ENCODE data around the gene VSX1.

Gene VSX1

DNA sequence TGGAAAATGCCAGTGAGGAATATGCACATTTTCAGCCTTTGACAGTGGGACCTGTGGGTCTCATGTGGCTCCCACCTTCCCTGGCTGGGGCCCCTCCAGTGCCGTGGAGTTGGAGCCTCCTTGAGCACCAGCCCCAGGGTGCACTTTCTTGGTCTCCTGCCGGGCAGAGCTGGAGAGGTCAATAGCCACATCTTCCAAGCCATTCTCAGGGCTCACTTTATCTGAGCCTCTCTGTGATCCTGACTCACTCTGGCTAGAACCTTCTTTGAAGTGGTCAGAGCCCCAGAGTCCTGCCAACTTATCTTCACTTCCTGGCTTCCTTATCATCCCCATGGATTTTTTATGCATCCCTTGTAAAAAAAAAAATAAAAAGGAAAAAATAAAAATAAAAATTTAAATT is 5.7 kb downstream of the VSX1 start:
- Mint-ChIP-seq H3K9me3 (peaks cover 3% of the 10 kb centered on the region), H3K27ac (no peak overlapping the region), H3K4me1 (no peaks in the 10 kb centered on the region), H3K36me3 (ENCODE audit: low read depth) (no peaks in the 10 kb centered on the region), H3K27me3 (ENCODE audit: low read depth) (peaks cover 98% of the 10 kb centered on the region), H3K4me3 (no peak overlapping the region)
- no peak for TF ChIP-seq CTCF (IDR thresholded peaks at IDR 0.05; ENCODE audit: unreplicated experiment in 3 of 3)

DNA sequence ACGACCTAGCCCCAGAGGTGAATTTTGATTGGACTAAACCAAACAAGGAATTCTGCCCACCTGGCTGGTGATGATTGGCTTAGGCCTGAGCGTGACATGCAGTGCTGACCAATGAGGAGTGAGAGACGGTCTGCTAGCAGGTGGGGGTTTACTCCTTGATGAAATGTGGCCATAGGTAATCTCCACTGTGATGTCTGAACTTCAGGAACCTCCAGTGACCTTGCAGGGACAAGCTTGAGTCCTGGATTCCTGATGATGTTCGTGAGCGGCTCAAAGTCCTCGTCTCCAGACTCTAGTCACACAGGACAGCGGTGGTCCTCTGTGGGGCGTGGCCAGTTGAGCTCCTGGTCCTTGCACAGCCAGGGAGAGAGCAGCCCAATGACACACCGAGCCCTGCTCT is 8.4 kb downstream of the VSX1 start:
- Mint-ChIP-seq H3K36me3 (ENCODE audit: low read depth) (no peaks in the 10 kb centered on the region), H3K27ac (no peak overlapping the region), H3K27me3 (ENCODE audit: low read depth) (peaks cover 95% of the 10 kb centered on the region), H3K4me3 (no peak overlapping the region), H3K9me3 (no peaks in the 10 kb centered on the region), H3K4me1 (no peaks in the 10 kb centered on the region)
- no peak for TF ChIP-seq CTCF (IDR thresholded peaks at IDR 0.05; ENCODE audit: unreplicated experiment in 3 of 3)

DNA sequence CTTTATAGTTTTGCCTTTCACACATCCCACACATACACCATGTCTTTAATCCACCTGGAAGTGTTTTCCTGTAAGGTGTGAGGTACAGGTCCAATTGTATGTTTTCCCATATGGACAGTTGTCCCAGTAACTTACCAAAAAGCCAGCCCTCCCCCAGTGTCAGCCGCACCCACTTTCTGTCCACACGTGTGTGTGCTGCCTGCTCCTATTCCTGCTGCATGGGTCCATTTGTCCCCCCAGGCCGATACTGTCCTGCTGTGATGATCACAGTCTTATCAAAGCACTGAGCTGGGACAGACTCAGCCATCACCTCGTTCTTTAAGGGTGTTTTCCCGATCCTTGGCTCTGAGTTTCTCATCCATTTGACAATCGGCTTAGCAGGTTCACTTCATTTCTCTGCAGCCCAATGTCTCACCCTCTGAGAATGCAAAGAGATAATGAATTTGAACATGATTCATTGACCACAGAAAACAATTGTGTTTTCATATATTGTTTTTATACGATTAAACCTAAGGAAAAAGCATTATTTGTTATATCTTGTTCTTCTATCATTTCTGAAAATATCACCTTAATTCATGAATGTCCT is 9.6 kb downstream of the VSX1 start:
- no peaks in the 10 kb centered on the region for H3K36me3 Mint-ChIP-seq (ENCODE audit: low read depth)

GRCh38 chr20:25071734-25072133 is 10.2 kb downstream of the VSX1 start:
- Mint-ChIP-seq H3K4me3 (no peak overlapping the region), H3K36me3 (ENCODE audit: low read depth) (no peaks in the 10 kb centered on the region), H3K27me3 (ENCODE audit: low read depth) (peaks cover 76% of the 10 kb centered on the region), H3K27ac (no peak overlapping the region), H3K9me3 (no peaks in the 10 kb centered on the region), H3K4me1 (no peaks in the 10 kb centered on the region)
- TF ChIP-seq CTCF (IDR thresholded peaks at IDR 0.05; ENCODE audit: unreplicated experiment in 3 of 3): no peak

More for the DNA sequence above, 9.6 kb downstream of the VSX1 start:
- Mint-ChIP-seq H3K27ac (no peak overlapping the region), H3K27me3 (ENCODE audit: low read depth) (peaks cover 82% of the 10 kb centered on the region), H3K4me3 (no peak overlapping the region), H3K9me3 (no peaks in the 10 kb centered on the region), H3K4me1 (no peaks in the 10 kb centered on the region)
- TF ChIP-seq CTCF (IDR thresholded peaks at IDR 0.05; ENCODE audit: unreplicated experiment in 3 of 3): no peak

- Mint-ChIP-seq H3K4me3 (no peak overlapping the region), H3K27ac (no peak overlapping the region), H3K27me3 (ENCODE audit: low read depth) (peaks cover 75% of the 10 kb centered on the region), H3K36me3 (ENCODE audit: low read depth) (no peaks in the 10 kb centered on the region), H3K4me1 (no peaks in the 10 kb centered on the region), H3K9me3 (no peaks in the 10 kb centered on the region)
- TF ChIP-seq CTCF (IDR thresholded peaks at IDR 0.05; ENCODE audit: unreplicated experiment in 3 of 3): no peak
Measured at GRCh38 chr20:25070821-25071473, 11.0 kb downstream of the VSX1 start.

Data from nephron (organoid).